GM23338 (cell line): ENCODE data around the gene FBLN2.

ENCODE experiments used
- EZH2 ChIP-seq: fragments of 200-600 bp; sonication (generic); IDR thresholded peaks from one replicate; pipeline ENCODE4 v1.8.0; 2017; ENCODE audit warnings: antibody characterized with exemption, mild to moderate bottlenecking, low read depth; ENCODE audit not compliant: unreplicated experiment
- JUNB ChIP-seq: IDR thresholded peaks from one replicate; pipeline ENCODE4 v1.6.1; 2016; ENCODE audit warnings: antibody characterized with exemption; ENCODE audit not compliant: unreplicated experiment
- TF ChIP-seq, protein P1 (sequence below), 2 experiments: fragments of 200-600 bp in 1 of 2; sonication (generic) in 1 of 2; conservative IDR thresholded peaks; 2 replicates each; pipeline versions ENCODE4 v1.5.1 to v1.6.1; 2016 to 2017; ENCODE audit warnings: antibody characterized with exemption in 2 of 2, low read depth in 2 of 2, mild to moderate bottlenecking in 2 of 2, moderate library complexity in 1 of 2

DNA sequence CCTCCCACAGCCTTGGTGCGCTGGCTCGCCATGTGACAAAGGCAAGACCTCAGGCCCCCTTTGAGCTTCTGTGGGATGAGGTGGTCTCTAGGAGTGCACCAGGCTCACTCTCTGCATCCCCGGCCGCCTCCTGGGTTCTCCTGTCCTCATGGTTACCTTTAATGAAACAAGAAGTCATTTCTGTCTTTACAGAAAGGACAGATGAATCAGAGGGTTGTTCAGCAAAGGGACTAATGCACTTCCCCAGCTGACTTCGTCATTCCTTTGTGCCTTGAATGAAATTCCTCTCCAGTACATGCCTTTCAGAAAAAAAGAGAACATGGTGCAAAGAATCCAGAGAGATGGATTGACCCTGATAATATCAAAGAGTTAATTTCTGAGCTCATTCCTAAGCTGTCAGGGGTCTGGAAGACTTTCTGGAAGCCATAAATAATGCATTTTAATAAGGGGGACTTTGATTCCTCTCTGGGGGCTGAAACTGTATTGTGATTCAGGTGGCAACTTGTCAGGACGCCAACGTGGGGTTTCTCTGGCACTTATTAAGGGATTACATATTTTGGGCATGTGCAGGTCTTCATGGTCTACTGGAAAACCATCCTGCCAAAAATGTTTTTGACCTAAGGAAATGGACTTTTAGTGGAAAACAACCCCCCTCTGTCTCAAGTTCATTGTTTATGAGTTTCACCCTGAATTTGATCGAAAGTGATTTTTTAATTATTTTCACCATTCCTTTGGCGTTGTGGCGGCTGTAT is 122.7 kb downstream of the FBLN2 start:
- TF ChIP-seq, protein P1, sequence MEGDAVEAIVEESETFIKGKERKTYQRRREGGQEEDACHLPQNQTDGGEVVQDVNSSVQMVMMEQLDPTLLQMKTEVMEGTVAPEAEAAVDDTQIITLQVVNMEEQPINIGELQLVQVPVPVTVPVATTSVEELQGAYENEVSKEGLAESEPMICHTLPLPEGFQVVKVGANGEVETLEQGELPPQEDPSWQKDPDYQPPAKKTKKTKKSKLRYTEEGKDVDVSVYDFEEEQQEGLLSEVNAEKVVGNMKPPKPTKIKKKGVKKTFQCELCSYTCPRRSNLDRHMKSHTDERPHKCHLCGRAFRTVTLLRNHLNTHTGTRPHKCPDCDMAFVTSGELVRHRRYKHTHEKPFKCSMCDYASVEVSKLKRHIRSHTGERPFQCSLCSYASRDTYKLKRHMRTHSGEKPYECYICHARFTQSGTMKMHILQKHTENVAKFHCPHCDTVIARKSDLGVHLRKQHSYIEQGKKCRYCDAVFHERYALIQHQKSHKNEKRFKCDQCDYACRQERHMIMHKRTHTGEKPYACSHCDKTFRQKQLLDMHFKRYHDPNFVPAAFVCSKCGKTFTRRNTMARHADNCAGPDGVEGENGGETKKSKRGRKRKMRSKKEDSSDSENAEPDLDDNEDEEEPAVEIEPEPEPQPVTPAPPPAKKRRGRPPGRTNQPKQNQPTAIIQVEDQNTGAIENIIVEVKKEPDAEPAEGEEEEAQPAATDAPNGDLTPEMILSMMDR (conservative IDR thresholded peaks at IDR 0.05; ENCODE audit: low read depth in 2 of 2), result no peak
- TF ChIP-seq EZH2 (no peak), JUNB (no peak)
